Liver (tissue), 9 donors: ENCODE data around the gene RBBP7. TPM values are rescaled to one million over a fixed set of nuclear protein-coding genes. Genes with fewer than 3 reads are reported as not detected.

Experiments used
- DNase-seq: peaks from one replicate; pipeline ENCODE4 v3.0.0-alpha.2; 2017; ENCODE audit warnings: low spot score
- H3K27ac ChIP-seq, 2 donors: one replicate each; pipeline ENCODE4 v1.7.0; 2013; ENCODE audit warnings: inconsistent platforms in 2 of 2, low read length in 2 of 2, control low read depth in 1 of 2, low read depth in 1 of 2, mild to moderate bottlenecking in 1 of 2
- H3K27me3 ChIP-seq, 4 donors: one replicate each; pipeline versions ENCODE4 v1.6.1 to v1.7.0; 2013; ENCODE audit warnings: low read length in 3 of 4, inconsistent platforms in 1 of 4, mild to moderate bottlenecking in 1 of 4, moderate library complexity in 1 of 4; ENCODE audit not compliant: control insufficient read depth in 4 of 4, insufficient read depth in 4 of 4
- H3K36me3 ChIP-seq, 4 donors: one replicate each; pipeline versions ENCODE4 v1.6.1 to v1.7.0; 2013; ENCODE audit warnings: low read length in 3 of 4, mild to moderate bottlenecking in 3 of 4, low read depth in 1 of 4, moderate library complexity in 1 of 4; ENCODE audit not compliant: control insufficient read depth in 4 of 4, insufficient read depth in 3 of 4
- H3K4me1 ChIP-seq, 4 donors: one replicate each; pipeline versions ENCODE4 v1.6.1 to v1.7.0; 2013; ENCODE audit warnings: low read length in 3 of 4, mild to moderate bottlenecking in 3 of 4, moderate library complexity in 1 of 4; ENCODE audit not compliant: control insufficient read depth in 4 of 4, insufficient read depth in 4 of 4
- H3K4me3 ChIP-seq, 3 donors: one replicate each; pipeline versions ENCODE4 v1.6.1 to v1.7.0; 2013; ENCODE audit warnings: low read length in 3 of 3, control low read depth in 1 of 3, low read depth in 1 of 3, mild to moderate bottlenecking in 1 of 3
- H3K9ac ChIP-seq, 2 donors: one replicate each; pipeline ENCODE4 v1.7.0; 2013; ENCODE audit warnings: low read length in 2 of 2, mild to moderate bottlenecking in 2 of 2, moderate library complexity in 2 of 2, control low read depth in 1 of 2, low read depth in 1 of 2
- H3K9me3 ChIP-seq, 4 donors: one replicate each; pipeline versions ENCODE4 v1.6.1 to v1.7.0; 2013; ENCODE audit warnings: low read length in 3 of 4; ENCODE audit not compliant: control insufficient read depth in 4 of 4
- EGR1 ChIP-seq, 2 donors: IDR thresholded peaks; 2 replicates each; pipeline ENCODE4 v1.6.1; 2016 to 2018; ENCODE audit warnings: antibody characterized with exemption in 2 of 2, low read depth in 2 of 2
- FOXA1 ChIP-seq: IDR thresholded peaks from 2 replicates; pipeline ENCODE4 v1.6.1; 2016; ENCODE audit warnings: antibody characterized with exemption
- FOXA2 ChIP-seq: IDR thresholded peaks from 2 replicates; pipeline ENCODE4 v1.6.1; 2016; ENCODE audit warnings: antibody characterized with exemption
- GABPA ChIP-seq, 2 donors: IDR thresholded peaks in 1 of 2; conservative IDR thresholded peaks in 1 of 2; 2 replicates each; pipeline ENCODE4 v1.6.1; 2016; ENCODE audit warnings: antibody characterized with exemption in 2 of 2, mild to moderate bottlenecking in 1 of 2, moderate library complexity in 1 of 2
- HNF4A ChIP-seq, 2 donors: conservative IDR thresholded peaks; 2 replicates each; pipeline ENCODE4 v1.6.1; 2016; ENCODE audit warnings: antibody characterized with exemption in 2 of 2, mild to moderate bottlenecking in 2 of 2
- HNF4G ChIP-seq: IDR thresholded peaks from 2 replicates; pipeline ENCODE4 v1.6.1; 2016; ENCODE audit warnings: antibody characterized with exemption
- JUND ChIP-seq, 2 donors: IDR thresholded peaks; 2 replicates each; pipeline ENCODE4 v1.6.1; 2016; ENCODE audit warnings: antibody characterized with exemption in 2 of 2
- NR2F2 ChIP-seq: IDR thresholded peaks from 2 replicates; pipeline ENCODE4 v1.6.1; 2016; ENCODE audit warnings: antibody characterized with exemption
- RAD21 ChIP-seq, 2 donors: IDR thresholded peaks; 2 replicates each; pipeline ENCODE4 v1.6.1; 2016; ENCODE audit warnings: antibody characterized with exemption in 2 of 2, mild to moderate bottlenecking in 2 of 2
- RXRA ChIP-seq, 2 donors: IDR thresholded peaks; 2 replicates each; pipeline ENCODE4 v1.6.1; 2017 to 2018; ENCODE audit warnings: antibody characterized with exemption in 2 of 2, mild to moderate bottlenecking in 1 of 2
- SP1 ChIP-seq: IDR thresholded peaks from 2 replicates; pipeline ENCODE4 v1.6.1; 2018; ENCODE audit warnings: antibody characterized with exemption, mild to moderate bottlenecking
- TAF1 ChIP-seq: conservative IDR thresholded peaks from 2 replicates; pipeline ENCODE4 v1.6.1; 2016; ENCODE audit warnings: antibody characterized with exemption, mild to moderate bottlenecking
- WGBS: extraction: QIAGEN DNeasy Blood & Tissue Kit; methylation state at CpG from one replicate; pipeline ENCODE4 v1.1.7; 2013; 5-methylcytosine and 5-hydroxymethylcytosine counted together
- polyA plus RNA-seq, 2 donors: library from polyadenylated mRNA; stranded (reverse) in 1 of 2; unstranded in 1 of 2; fragments of 200-250 nt in 1 of 2; fragments of >200 nt in 1 of 2; fragmentation: Nextera tagmentation in 1 of 2; extraction: Ambion mirVana in 1 of 2; gene quantifications; one replicate each; pipeline versions ENCODE4 v1.2.1 to v1.2.3, GENCODE V29; 2013 to 2015
- total RNA-seq, 2 donors: library from RNA; depleted of rRNA; stranded (reverse); fragments of >200 nt; gene quantifications; one replicate each; pipeline ENCODE4 v1.2.3, GENCODE V29; 2014
- TF ChIP-seq, protein P1 (sequence below): IDR thresholded peaks from 2 replicates; pipeline ENCODE4 v1.6.1; 2016; ENCODE audit warnings: antibody characterized with exemption, mild to moderate bottlenecking
- TF ChIP-seq, protein P2 (sequence below): fragments of 150-350 bp; IDR thresholded peaks from 2 replicates; pipeline ENCODE4 v1.5.1; 2017; ENCODE audit warnings: improper control_type of control experiment, low read depth, low read length; ENCODE audit not compliant: missing input control
- TF ChIP-seq, protein P3 (sequence below): IDR thresholded peaks from 2 replicates; pipeline ENCODE4 v1.6.1; 2016; ENCODE audit warnings: antibody characterized with exemption
- TF ChIP-seq, protein P4 (sequence below): IDR thresholded peaks from 2 replicates; pipeline ENCODE4 v1.6.1; 2016; ENCODE audit warnings: antibody characterized with exemption
- TF ChIP-seq, protein P5 (sequence below): IDR thresholded peaks from 2 replicates; pipeline ENCODE4 v1.6.1; 2016; ENCODE audit warnings: antibody characterized with exemption
- donor health status: healthy.
- donor health status: healthy.
- donor health status: healthy.
- donor health status: healthy.
- donor health status: healthy.

Gene RBBP7
- total and polyA plus RNA-seq, 4 donors, result 32.5 to 77.9 (median 35.5) TPM

DNA sequence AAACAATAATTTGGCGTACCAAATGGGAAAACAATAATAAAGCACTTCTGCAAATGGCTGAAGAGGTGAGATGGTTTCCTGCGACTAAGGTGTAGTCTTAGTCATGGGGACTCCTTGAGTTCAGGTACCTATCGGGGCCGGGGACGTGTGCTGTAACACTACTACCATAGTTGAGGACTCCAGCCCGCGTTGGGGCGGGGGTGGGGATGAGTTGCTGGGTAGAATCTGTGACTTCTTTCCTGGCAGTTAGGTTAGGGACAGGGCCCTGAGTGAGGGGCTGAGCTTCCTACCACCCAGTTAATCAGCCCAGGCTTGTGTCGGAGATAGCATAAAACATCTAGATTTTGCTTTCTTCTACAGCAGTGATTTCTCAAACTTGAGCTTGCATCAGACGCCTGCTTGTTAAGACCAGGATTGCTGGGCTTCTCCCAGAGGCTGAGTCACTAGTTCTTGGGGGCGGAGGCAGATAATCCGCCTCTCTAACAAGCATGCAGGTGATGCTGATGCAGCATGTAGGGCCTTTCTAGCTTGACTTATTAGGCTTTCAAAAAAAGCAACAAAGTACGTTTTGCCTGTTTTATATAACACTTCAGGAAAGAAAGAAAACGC is 30.2 kb downstream of the RBBP7 start:
- H3K4me3 ChIP-seq, result no peak overlapping the region
- no peak overlapping the region for H3K9ac ChIP-seq
- no peaks in the 10 kb centered on the region for H3K27me3 ChIP-seq
- DNase-seq, result no peak
- TF ChIP-seq GABPA (IDR thresholded peaks at IDR 0.05 in 1 of 2, conservative IDR thresholded peaks at IDR 0.05 in 1 of 2) (no peak), JUND (IDR thresholded peaks at IDR 0.05) (no peak), HNF4G (no peak), EGR1 (IDR thresholded peaks at IDR 0.05; ENCODE audit: low read depth in 2 of 2) (no peak), HNF4A (conservative IDR thresholded peaks at IDR 0.05) (no peak), FOXA1 (no peak), TAF1 (no peak), RAD21 (IDR thresholded peaks at IDR 0.05) (no peak), FOXA2 (no peak), NR2F2 (no peak), RXRA (IDR thresholded peaks at IDR 0.05) (no peak), SP1 (no peak)
- TF ChIP-seq, protein P1, sequence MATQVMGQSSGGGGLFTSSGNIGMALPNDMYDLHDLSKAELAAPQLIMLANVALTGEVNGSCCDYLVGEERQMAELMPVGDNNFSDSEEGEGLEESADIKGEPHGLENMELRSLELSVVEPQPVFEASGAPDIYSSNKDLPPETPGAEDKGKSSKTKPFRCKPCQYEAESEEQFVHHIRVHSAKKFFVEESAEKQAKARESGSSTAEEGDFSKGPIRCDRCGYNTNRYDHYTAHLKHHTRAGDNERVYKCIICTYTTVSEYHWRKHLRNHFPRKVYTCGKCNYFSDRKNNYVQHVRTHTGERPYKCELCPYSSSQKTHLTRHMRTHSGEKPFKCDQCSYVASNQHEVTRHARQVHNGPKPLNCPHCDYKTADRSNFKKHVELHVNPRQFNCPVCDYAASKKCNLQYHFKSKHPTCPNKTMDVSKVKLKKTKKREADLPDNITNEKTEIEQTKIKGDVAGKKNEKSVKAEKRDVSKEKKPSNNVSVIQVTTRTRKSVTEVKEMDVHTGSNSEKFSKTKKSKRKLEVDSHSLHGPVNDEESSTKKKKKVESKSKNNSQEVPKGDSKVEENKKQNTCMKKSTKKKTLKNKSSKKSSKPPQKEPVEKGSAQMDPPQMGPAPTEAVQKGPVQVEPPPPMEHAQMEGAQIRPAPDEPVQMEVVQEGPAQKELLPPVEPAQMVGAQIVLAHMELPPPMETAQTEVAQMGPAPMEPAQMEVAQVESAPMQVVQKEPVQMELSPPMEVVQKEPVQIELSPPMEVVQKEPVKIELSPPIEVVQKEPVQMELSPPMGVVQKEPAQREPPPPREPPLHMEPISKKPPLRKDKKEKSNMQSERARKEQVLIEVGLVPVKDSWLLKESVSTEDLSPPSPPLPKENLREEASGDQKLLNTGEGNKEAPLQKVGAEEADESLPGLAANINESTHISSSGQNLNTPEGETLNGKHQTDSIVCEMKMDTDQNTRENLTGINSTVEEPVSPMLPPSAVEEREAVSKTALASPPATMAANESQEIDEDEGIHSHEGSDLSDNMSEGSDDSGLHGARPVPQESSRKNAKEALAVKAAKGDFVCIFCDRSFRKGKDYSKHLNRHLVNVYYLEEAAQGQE, result no peak
- TF ChIP-seq, protein P2, sequence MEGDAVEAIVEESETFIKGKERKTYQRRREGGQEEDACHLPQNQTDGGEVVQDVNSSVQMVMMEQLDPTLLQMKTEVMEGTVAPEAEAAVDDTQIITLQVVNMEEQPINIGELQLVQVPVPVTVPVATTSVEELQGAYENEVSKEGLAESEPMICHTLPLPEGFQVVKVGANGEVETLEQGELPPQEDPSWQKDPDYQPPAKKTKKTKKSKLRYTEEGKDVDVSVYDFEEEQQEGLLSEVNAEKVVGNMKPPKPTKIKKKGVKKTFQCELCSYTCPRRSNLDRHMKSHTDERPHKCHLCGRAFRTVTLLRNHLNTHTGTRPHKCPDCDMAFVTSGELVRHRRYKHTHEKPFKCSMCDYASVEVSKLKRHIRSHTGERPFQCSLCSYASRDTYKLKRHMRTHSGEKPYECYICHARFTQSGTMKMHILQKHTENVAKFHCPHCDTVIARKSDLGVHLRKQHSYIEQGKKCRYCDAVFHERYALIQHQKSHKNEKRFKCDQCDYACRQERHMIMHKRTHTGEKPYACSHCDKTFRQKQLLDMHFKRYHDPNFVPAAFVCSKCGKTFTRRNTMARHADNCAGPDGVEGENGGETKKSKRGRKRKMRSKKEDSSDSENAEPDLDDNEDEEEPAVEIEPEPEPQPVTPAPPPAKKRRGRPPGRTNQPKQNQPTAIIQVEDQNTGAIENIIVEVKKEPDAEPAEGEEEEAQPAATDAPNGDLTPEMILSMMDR, result no peak
- TF ChIP-seq, protein P3, sequence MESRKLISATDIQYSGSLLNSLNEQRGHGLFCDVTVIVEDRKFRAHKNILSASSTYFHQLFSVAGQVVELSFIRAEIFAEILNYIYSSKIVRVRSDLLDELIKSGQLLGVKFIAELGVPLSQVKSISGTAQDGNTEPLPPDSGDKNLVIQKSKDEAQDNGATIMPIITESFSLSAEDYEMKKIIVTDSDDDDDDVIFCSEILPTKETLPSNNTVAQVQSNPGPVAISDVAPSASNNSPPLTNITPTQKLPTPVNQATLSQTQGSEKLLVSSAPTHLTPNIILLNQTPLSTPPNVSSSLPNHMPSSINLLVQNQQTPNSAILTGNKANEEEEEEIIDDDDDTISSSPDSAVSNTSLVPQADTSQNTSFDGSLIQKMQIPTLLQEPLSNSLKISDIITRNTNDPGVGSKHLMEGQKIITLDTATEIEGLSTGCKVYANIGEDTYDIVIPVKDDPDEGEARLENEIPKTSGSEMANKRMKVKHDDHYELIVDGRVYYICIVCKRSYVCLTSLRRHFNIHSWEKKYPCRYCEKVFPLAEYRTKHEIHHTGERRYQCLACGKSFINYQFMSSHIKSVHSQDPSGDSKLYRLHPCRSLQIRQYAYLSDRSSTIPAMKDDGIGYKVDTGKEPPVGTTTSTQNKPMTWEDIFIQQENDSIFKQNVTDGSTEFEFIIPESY, result no peak
- TF ChIP-seq, protein P4, sequence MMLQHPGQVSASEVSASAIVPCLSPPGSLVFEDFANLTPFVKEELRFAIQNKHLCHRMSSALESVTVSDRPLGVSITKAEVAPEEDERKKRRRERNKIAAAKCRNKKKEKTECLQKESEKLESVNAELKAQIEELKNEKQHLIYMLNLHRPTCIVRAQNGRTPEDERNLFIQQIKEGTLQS, result no peak
- TF ChIP-seq, protein P5, sequence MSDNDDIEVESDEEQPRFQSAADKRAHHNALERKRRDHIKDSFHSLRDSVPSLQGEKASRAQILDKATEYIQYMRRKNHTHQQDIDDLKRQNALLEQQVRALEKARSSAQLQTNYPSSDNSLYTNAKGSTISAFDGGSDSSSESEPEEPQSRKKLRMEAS, result no peak
- H3K27ac ChIP-seq, result no peak overlapping the region
- WGBS, result 95% methylated on average over 14 of the region's 14 CpGs
- H3K4me1 ChIP-seq, result peaks cover 3 to 11% (median 9%) of the 10 kb centered on the region in 4 donors
- peaks cover 0 to 35% (median 9%) of the 10 kb centered on the region in 4 donors for H3K36me3 ChIP-seq
- no peaks in the 10 kb centered on the region for H3K9me3 ChIP-seq
